A549 (cell line): Measurements from ENCODE around the gene IDS. TPM values are rescaled to one million over a fixed set of nuclear protein-coding genes. Genes with fewer than 3 reads are reported as not detected.

Experiments used
- ATAC-seq, 2 experiments: fragments of 200-7000 bp in 1 of 2; fragments of >200 bp in 1 of 2; cut with Nextera tagmentation in 1 of 2; cut with Tn5 transposase in 1 of 2; 3 replicates each; pipeline versions ENCODE4 v1.8.0 to v1.9.1; 2018 to 2020; ENCODE audit warnings: mild to moderate bottlenecking in 1 of 2, moderate library complexity in 1 of 2
- CTCF ChIA-PET: fragments of 300-600 bp; sonication (Branson Sonifier 250); formaldehyde crosslinking; extraction: SDS; loops from one replicate; lab custom pipeline; 2021; ENCODE audit warnings: antibody characterized with exemption, inconsistent platforms; lab: Yijun Ruan, JAX
- POLR2A ChIA-PET: fragments of 350-600 bp; formaldehyde crosslinking; extraction: SDS; loops from one replicate; lab custom pipeline; 2021; ENCODE audit warnings: antibody characterized with exemption, inconsistent platforms; lab: Yijun Ruan, JAX
- DNase-seq, 2 experiments: peaks; one replicate each; pipeline versions ENCODE4 v3.0.0 to v3.0.0-alpha.2; 2011 to 2016; ENCODE audit warnings: low read depth in 1 of 2, low spot score in 1 of 2
- FAIRE-seq: peaks from 2 replicates; lab custom pipeline; 2011; peaks lifted over from hg19 to GRCh38; lab: Jason Lieb, UNC
- H3K27ac ChIP-seq, 2 experiments: fragments of >200 bp; sonication (Bioruptor Twin); formaldehyde crosslinking; 3 replicates each; pipeline ENCODE4 v1.5.1; 2016 to 2017
- H3K4me1 ChIP-seq: fragments of >200 bp; sonication (Bioruptor Twin); formaldehyde crosslinking; 3 replicates; pipeline ENCODE4 v1.6.1; 2016
- H3K4me2 ChIP-seq: fragments of >200 bp; sonication (Bioruptor Twin); formaldehyde crosslinking; 3 replicates; pipeline ENCODE4 v1.6.1; 2016
- H3K4me3 ChIP-seq: fragments of >200 bp; sonication (Bioruptor Twin); formaldehyde crosslinking; 3 replicates; pipeline ENCODE4 v1.5.1; 2016
- H3K9me3 ChIP-seq: fragments of >200 bp; sonication (Bioruptor Twin); formaldehyde crosslinking; 3 replicates; pipeline ENCODE4 v1.6.1; 2016
- CBX2 ChIP-seq: fragments of 200-600 bp; sonication (generic); IDR thresholded peaks from 2 replicates; pipeline ENCODE4 v1.6.1; 2016; ENCODE audit warnings: low read depth, mild to moderate bottlenecking, borderline replicate concordance
- CHD2 ChIP-seq: fragments of 150-350 bp; IDR thresholded peaks from 2 replicates; pipeline ENCODE4 v1.6.1; 2014; ENCODE audit warnings: low read length; ENCODE audit not compliant: partially characterized antibody
- CHD4 ChIP-seq: fragments of 200-600 bp; sonication (generic); IDR thresholded peaks from 2 replicates; pipeline ENCODE4 v1.6.1; 2016; ENCODE audit warnings: antibody characterized with exemption, mild to moderate bottlenecking, borderline replicate concordance
- EHMT2 ChIP-seq: fragments of 200-600 bp; sonication (generic); IDR thresholded peaks from 2 replicates; pipeline ENCODE4 v1.6.1; 2016; ENCODE audit warnings: antibody characterized with exemption, low read depth, mild to moderate bottlenecking, moderate library complexity
- ESRRA ChIP-seq: fragments of 150-350 bp; IDR thresholded peaks from 2 replicates; pipeline ENCODE4 v1.6.1; 2014; ENCODE audit warnings: mild to moderate bottlenecking, low read length, borderline replicate concordance
- FOXS1 ChIP-seq: fragments of 250-450 bp; sonication (Bioruptor Pico); IDR thresholded peaks from 2 replicates; pipeline ENCODE4 v1.5.0; 2020; ENCODE audit warnings: mild to moderate bottlenecking, moderate library complexity
- HDAC2 ChIP-seq: fragments of 200-600 bp; sonication (generic); IDR thresholded peaks from 2 replicates; pipeline ENCODE4 v1.6.1; 2016
- HOXB13 ChIP-seq: fragments of 250-450 bp; sonication (Bioruptor Pico); IDR thresholded peaks from 2 replicates; pipeline ENCODE4 v1.5.0; 2020; ENCODE audit warnings: low read depth, mild to moderate bottlenecking, moderate library complexity
- HOXB5 ChIP-seq: fragments of 250-450 bp; sonication (Bioruptor Pico); IDR thresholded peaks from 2 replicates; pipeline ENCODE4 v1.5.0; 2020; ENCODE audit warnings: mild to moderate bottlenecking, moderate library complexity
- JUNB ChIP-seq: fragments of >200 bp; sonication (Bioruptor Twin); formaldehyde crosslinking; IDR thresholded peaks from 2 replicates; pipeline ENCODE4 v1.6.1; 2016
- KDM1A ChIP-seq: fragments of 200-600 bp; sonication (generic); IDR thresholded peaks from 2 replicates; pipeline ENCODE4 v1.6.1; 2016; ENCODE audit warnings: low read depth, mild to moderate bottlenecking
- MAFK ChIP-seq: fragments of 450-650 bp; IDR thresholded peaks from 2 replicates; pipeline ENCODE4 v1.6.1; 2014; ENCODE audit not compliant: partially characterized antibody
- NFE2L2 ChIP-seq: fragments of 150-350 bp; conservative IDR thresholded peaks from 2 replicates; pipeline ENCODE4 v1.6.1; 2014; ENCODE audit warnings: low read length
- NPAS2 ChIP-seq: fragments of 250-450 bp; sonication (Bioruptor Pico); IDR thresholded peaks from 2 replicates; pipeline ENCODE4 v1.8.0; 2022; ENCODE audit warnings: mild to moderate bottlenecking, moderate library complexity, borderline replicate concordance
- SREBF2 ChIP-seq: fragments of 450-650 bp; IDR thresholded peaks from 2 replicates; pipeline ENCODE4 v1.6.1; 2014; ENCODE audit warnings: mild to moderate bottlenecking, moderate library complexity
- ZC3H11A ChIP-seq: fragments of 450-650 bp; IDR thresholded peaks from 2 replicates; pipeline ENCODE4 v1.6.1; 2014; ENCODE audit warnings: antibody characterized with exemption, mild to moderate bottlenecking
- ZFP36 ChIP-seq: fragments of 450-650 bp; IDR thresholded peaks from 2 replicates; pipeline ENCODE4 v1.6.1; 2014; ENCODE audit warnings: borderline replicate concordance; ENCODE audit not compliant: partially characterized antibody
- ZSCAN20 ChIP-seq: fragments of 250-450 bp; sonication (Bioruptor Pico); IDR thresholded peaks from 2 replicates; pipeline ENCODE4 v1.8.0; 2022; ENCODE audit warnings: mild to moderate bottlenecking, moderate library complexity
- WGBS: methylation state at CpG from one replicate; pipeline ENCODE4 v1.1.6; 2017; ENCODE audit errors: missing lambda C conversion rate; 5-methylcytosine and 5-hydroxymethylcytosine counted together
- polyA plus RNA-seq, 4 experiments: library from polyadenylated mRNA; depleted of rRNA in 3 of 4; stranded (reverse); fragments of >200 nt; fragmentation: RNase III in 1 of 4; extraction: RNeasy Plus Mini Kit Qiagen cat#74134 plus additional on column Dnase treatment in 1 of 4; gene quantifications; 2 replicates in 3 of 4; 3 replicates in 1 of 4; pipeline ENCODE4 v1.2.3, GENCODE V29; 2011 to 2017
- TF ChIP-seq, protein P1 (sequence below): fragments of >200 bp; sonication (Bioruptor Twin); formaldehyde crosslinking; IDR thresholded peaks from 3 replicates; pipeline ENCODE4 v1.6.1; 2016
- TF ChIP-seq, protein P2 (sequence below): IDR thresholded peaks from 2 replicates; pipeline ENCODE4 v1.6.1; 2012
- TF ChIP-seq, protein P3 (sequence below): fragments of 250-450 bp; sonication (Bioruptor Pico); IDR thresholded peaks from 2 replicates; pipeline ENCODE4 v1.5.0; 2020; ENCODE audit warnings: low read depth, mild to moderate bottlenecking, moderate library complexity
- TF ChIP-seq, protein P4 (sequence below): fragments of >200 bp; sonication (Bioruptor Twin); formaldehyde crosslinking; IDR thresholded peaks from 2 replicates; pipeline ENCODE4 v1.6.1; 2016
- TF ChIP-seq, protein P5 (sequence below): fragments of 200-600 bp; sonication (generic); IDR thresholded peaks from 2 replicates; pipeline ENCODE4 v1.6.1; 2016; ENCODE audit warnings: antibody characterized with exemption, mild to moderate bottlenecking, moderate library complexity

IDS gene
- polyA plus RNA-seq, 2 of the 4 experiments (the other 2 are of a cell fraction): 40.6 to 120 TPM

DNA sequence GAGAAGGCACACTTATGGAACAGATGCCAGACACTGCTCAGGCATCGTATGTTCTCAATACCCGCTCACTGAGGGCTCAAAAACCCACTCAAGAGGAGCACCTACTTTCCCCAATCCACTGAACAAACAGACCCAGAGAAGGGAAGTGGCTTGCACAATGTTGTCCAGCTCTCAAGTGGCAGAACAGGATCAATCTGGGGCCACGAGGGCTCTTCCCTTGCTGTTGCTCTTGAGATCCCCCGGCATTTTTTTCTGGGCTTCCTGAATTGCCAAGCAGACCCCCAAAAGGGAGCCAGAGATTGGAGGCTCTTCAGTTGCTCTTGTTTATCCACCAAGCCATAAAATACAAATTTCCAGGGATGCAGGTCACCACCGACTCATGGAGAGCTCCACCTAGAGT, 35.7 kb downstream of the IDS start:
- TF ChIP-seq EHMT2 (no peak), ZFP36 (no peak), ESRRA (no peak)
- TF ChIP-seq, protein P1, sequence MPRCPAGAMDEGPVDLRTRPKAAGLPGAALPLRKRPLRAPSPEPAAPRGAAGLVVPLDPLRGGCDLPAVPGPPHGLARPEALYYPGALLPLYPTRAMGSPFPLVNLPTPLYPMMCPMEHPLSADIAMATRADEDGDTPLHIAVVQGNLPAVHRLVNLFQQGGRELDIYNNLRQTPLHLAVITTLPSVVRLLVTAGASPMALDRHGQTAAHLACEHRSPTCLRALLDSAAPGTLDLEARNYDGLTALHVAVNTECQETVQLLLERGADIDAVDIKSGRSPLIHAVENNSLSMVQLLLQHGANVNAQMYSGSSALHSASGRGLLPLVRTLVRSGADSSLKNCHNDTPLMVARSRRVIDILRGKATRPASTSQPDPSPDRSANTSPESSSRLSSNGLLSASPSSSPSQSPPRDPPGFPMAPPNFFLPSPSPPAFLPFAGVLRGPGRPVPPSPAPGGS: no peak
- ATAC-seq (no peak), DNase-seq (no peak), FAIRE-seq (no peak)
- ChIA-PET CTCF (interaction anchor here (0.8 to 2.6 kb wide), 3 partner anchors 8 to 1421 kb away, joined by 3 to 16 read pairs (median 16); no protein-coding TSS in a partner anchor), POLR2A (no interaction called here)
- no peak overlapping the region for H3K4me3 ChIP-seq
- no peak overlapping the region for H3K4me2 ChIP-seq
- no peaks in the 10 kb centered on the region for H3K9me3 ChIP-seq
- 0 out of 3 replicates have a peak, but pooled peaks cover 3% of the 10 kb centered on the region for H3K4me1 ChIP-seq
- no peak overlapping the region for H3K27ac ChIP-seq
- WGBS: 18% methylated on average over 5 of the region's 5 CpGs

DNA sequence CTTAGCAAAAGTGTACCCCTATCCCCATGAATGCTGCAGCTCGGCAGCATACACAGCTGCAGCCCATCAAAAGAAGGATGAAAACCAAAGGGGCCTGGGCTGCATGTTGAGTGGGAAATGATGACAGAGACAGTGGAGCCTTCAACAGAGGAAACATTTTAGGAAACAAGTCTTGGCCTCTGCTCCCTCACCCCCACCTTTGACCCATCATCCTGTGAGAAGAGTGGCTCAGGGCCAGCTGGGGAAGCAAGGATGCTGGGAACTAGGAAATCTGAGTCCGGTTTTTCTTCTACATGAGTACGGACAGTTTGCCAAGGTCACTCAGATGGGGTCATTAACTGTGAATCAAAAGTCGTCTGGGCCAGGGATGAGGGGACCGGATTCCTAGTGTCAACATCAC, 37.2 kb downstream of the IDS start:
- CTCF ChIA-PET: no interaction called here
- 35% methylated on average over 5 of the region's 5 CpGs for WGBS

DNA sequence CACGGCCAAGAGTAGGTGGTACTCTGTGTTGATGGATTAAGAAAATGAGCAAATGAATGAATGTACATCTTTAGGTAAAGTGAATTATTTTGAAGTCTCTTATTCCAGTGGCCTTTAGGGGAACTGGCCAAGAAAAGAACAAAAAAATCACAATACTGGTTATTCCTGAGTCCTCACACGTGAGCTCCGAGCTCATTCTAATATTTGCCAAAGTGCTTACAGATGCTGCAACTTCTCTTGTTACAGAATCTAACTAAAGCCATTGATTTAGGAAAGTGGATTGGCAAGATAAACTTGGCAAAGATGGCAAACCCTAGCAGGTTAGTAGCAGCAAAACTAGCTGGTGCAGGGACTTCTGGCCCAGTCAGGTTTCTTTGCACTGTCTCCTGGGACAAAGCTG, 37.6 kb downstream of the IDS start:
- H3K27ac ChIP-seq: no peak overlapping the region
- FAIRE-seq (no peak), ATAC-seq (no peak), DNase-seq (no peak)
- H3K4me1 ChIP-seq: 0 out of 3 replicates have a peak, but pooled peaks cover 3% of the 10 kb centered on the region
- no peaks in the 10 kb centered on the region for H3K9me3 ChIP-seq
- no peak overlapping the region for H3K4me3 ChIP-seq
- no peak overlapping the region for H3K4me2 ChIP-seq
- POLR2A ChIA-PET: no interaction called here
- TF ChIP-seq ESRRA: no peak
- TF ChIP-seq KDM1A: no peak
- no peak for TF ChIP-seq JUNB
- TF ChIP-seq, protein P2, sequence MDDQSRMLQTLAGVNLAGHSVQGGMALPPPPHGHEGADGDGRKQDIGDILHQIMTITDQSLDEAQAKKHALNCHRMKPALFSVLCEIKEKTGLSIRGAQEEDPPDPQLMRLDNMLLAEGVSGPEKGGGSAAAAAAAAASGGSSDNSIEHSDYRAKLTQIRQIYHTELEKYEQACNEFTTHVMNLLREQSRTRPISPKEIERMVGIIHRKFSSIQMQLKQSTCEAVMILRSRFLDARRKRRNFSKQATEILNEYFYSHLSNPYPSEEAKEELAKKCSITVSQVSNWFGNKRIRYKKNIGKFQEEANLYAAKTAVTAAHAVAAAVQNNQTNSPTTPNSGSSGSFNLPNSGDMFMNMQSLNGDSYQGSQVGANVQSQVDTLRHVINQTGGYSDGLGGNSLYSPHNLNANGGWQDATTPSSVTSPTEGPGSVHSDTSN: no peak
- no peak for TF ChIP-seq NPAS2 (CRISPR knock-in tag)
- TF ChIP-seq CHD4: no peak
- no peak for TF ChIP-seq HOXB13 (CRISPR knock-in tag)
- TF ChIP-seq, protein P3, sequence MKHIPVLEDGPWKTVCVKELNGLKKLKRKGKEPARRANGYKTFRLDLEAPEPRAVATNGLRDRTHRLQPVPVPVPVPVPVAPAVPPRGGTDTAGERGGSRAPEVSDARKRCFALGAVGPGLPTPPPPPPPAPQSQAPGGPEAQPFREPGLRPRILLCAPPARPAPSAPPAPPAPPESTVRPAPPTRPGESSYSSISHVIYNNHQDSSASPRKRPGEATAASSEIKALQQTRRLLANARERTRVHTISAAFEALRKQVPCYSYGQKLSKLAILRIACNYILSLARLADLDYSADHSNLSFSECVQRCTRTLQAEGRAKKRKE (CRISPR knock-in tag): no peak
- no peak for TF ChIP-seq HOXB5
- no peak for TF ChIP-seq HDAC2
- no peak for TF ChIP-seq MAFK
- no peak for TF ChIP-seq CHD2
- no peak for TF ChIP-seq ZC3H11A
- TF ChIP-seq ZSCAN20: no peak
- no peak for TF ChIP-seq CBX2
- TF ChIP-seq, protein P4, sequence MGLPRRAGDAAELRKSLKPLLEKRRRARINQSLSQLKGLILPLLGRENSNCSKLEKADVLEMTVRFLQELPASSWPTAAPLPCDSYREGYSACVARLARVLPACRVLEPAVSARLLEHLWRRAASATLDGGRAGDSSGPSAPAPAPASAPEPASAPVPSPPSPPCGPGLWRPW: no peak
- no peak for TF ChIP-seq EHMT2
- TF ChIP-seq ZFP36: no peak
- TF ChIP-seq NFE2L2: no peak
- TF ChIP-seq, all 56 proteins: peak for 0
- CTCF ChIA-PET: no interaction called here
- 35% methylated on average over 3 of the region's 3 CpGs for WGBS

More for the DNA sequence above, 37.2 kb downstream of the IDS start:
- H3K4me2 ChIP-seq: no peak overlapping the region
- 0 out of 3 replicates have a peak, but pooled peaks cover 3% of the 10 kb centered on the region for H3K4me1 ChIP-seq
- POLR2A ChIA-PET: no interaction called here
- no peaks in the 10 kb centered on the region for H3K9me3 ChIP-seq
- no peak for DNase-seq
- FAIRE-seq: no peak
- TF ChIP-seq SREBF2 (no peak), NPAS2 (CRISPR knock-in tag) (no peak), FOXS1 (no peak), HOXB13 (CRISPR knock-in tag) (no peak), CHD2 (no peak)
- TF ChIP-seq, protein P5, sequence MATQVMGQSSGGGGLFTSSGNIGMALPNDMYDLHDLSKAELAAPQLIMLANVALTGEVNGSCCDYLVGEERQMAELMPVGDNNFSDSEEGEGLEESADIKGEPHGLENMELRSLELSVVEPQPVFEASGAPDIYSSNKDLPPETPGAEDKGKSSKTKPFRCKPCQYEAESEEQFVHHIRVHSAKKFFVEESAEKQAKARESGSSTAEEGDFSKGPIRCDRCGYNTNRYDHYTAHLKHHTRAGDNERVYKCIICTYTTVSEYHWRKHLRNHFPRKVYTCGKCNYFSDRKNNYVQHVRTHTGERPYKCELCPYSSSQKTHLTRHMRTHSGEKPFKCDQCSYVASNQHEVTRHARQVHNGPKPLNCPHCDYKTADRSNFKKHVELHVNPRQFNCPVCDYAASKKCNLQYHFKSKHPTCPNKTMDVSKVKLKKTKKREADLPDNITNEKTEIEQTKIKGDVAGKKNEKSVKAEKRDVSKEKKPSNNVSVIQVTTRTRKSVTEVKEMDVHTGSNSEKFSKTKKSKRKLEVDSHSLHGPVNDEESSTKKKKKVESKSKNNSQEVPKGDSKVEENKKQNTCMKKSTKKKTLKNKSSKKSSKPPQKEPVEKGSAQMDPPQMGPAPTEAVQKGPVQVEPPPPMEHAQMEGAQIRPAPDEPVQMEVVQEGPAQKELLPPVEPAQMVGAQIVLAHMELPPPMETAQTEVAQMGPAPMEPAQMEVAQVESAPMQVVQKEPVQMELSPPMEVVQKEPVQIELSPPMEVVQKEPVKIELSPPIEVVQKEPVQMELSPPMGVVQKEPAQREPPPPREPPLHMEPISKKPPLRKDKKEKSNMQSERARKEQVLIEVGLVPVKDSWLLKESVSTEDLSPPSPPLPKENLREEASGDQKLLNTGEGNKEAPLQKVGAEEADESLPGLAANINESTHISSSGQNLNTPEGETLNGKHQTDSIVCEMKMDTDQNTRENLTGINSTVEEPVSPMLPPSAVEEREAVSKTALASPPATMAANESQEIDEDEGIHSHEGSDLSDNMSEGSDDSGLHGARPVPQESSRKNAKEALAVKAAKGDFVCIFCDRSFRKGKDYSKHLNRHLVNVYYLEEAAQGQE: no peak
- H3K4me3 ChIP-seq: no peak overlapping the region
- ATAC-seq: no peak
- H3K27ac ChIP-seq: no peak overlapping the region
